Vagina (tissue), 2 donors: Measurements from ENCODE around the gene ALK. TPM values are rescaled to one million over a fixed set of nuclear protein-coding genes. Genes with fewer than 3 reads are reported as not detected.

Experiments used
- DNase-seq, 2 donors: peaks; one replicate each; pipeline ENCODE4 v3.0.0-alpha.2; 2017; ENCODE audit errors: extremely low spot score in 2 of 2
- H3K27ac ChIP-seq: fragments of 200-600 bp; sonication (generic); one replicate; pipeline ENCODE4 v1.5.1; 2019
- H3K27me3 ChIP-seq: fragments of 200-600 bp; sonication (generic); one replicate; pipeline ENCODE4 v1.5.1; 2019
- H3K36me3 ChIP-seq, 2 donors: fragments of 200-600 bp; sonication (generic); one replicate each; pipeline ENCODE4 v1.5.1; 2017 to 2019
- H3K4me1 ChIP-seq: fragments of 200-600 bp; sonication (generic); one replicate; pipeline ENCODE4 v1.5.1; 2019
- H3K4me3 ChIP-seq, 2 donors: fragments of 200-600 bp; sonication (generic); 1 replicate in 1 of 2; 2 replicates in 1 of 2; pipeline ENCODE4 v1.5.1; 2016 to 2019
- H3K9me3 ChIP-seq: fragments of 200-600 bp; sonication (generic); one replicate; pipeline ENCODE4 v1.5.1; 2019
- CTCF ChIP-seq, 3 experiments: fragments of 450-650 bp in 2 of 3; fragments of 200-600 bp in 1 of 3; sonication (generic) in 1 of 3; IDR thresholded peaks; one replicate each; pipeline ENCODE4 v1.5.1; 2017 to 2019; ENCODE audit warnings: antibody characterized with exemption in 3 of 3, mild to moderate bottlenecking in 2 of 3, moderate library complexity in 2 of 3
- POLR2A ChIP-seq, 2 donors: fragments of 450-650 bp; IDR thresholded peaks; one replicate each; pipeline ENCODE4 v1.6.1; 2017; ENCODE audit warnings: antibody characterized with exemption in 2 of 2, mild to moderate bottlenecking in 2 of 2, moderate library complexity in 2 of 2
- POLR2AphosphoS5 ChIP-seq, 2 donors: sonication (generic); formaldehyde crosslinking; IDR thresholded peaks; one replicate each; pipeline ENCODE4 v1.9.0; 2017; ENCODE audit warnings: antibody characterized with exemption in 2 of 2, mild to moderate bottlenecking in 2 of 2, low read depth in 1 of 2; ENCODE audit not compliant: insufficient read depth in 1 of 2
- intact Hi-C: fragments of 100-400 bp; cut with DNase I; formaldehyde crosslinking; loops from one replicate; pipeline ENCODE4 v1.15.1; 2023
- total RNA-seq: library from RNA; depleted of rRNA; stranded (reverse); fragments of >200 nt; gene quantifications from one replicate; pipeline ENCODE4 v1.2.3, GENCODE V29; 2016

Gene ALK
- total RNA-seq, 1 donor from 2014 or later, result 0.74 TPM

- Histone ChIP-seq H3K9me3 (no peaks in the 10 kb centered on the region), H3K4me1 (no peaks in the 10 kb centered on the region), H3K4me3 (no peak overlapping the region), H3K36me3 (no peaks in the 10 kb centered on the region), H3K27me3 (no peaks in the 10 kb centered on the region), H3K27ac (no peak overlapping the region)
- DNase-seq, result no peak
- TF ChIP-seq CTCF (IDR thresholded peaks at IDR 0.05) (no peak), POLR2A (IDR thresholded peaks at IDR 0.05) (no peak), POLR2AphosphoS5 (IDR thresholded peaks at IDR 0.05; ENCODE audit: insufficient read depth in 1 of 2, low read depth in 1 of 2) (no peak)
- intact Hi-C loops, result no loop called here
These were observed 144.2 kb downstream of the ALK start for GRCh38 chr2:29777161-29777560.

GRCh38 chr2:29776406-29776805 lies 145.0 kb downstream of the ALK start:
- intact Hi-C loops, result no loop called here
- Histone ChIP-seq H3K36me3 (no peaks in the 10 kb centered on the region), H3K4me1 (no peaks in the 10 kb centered on the region), H3K27me3 (no peaks in the 10 kb centered on the region), H3K27ac (no peak overlapping the region), H3K9me3 (no peaks in the 10 kb centered on the region), H3K4me3 (no peak overlapping the region)
- no peak for DNase-seq
- TF ChIP-seq POLR2A (IDR thresholded peaks at IDR 0.05) (no peak), POLR2AphosphoS5 (IDR thresholded peaks at IDR 0.05; ENCODE audit: insufficient read depth in 1 of 2, low read depth in 1 of 2) (no peak), CTCF (IDR thresholded peaks at IDR 0.05) (no peak)

GRCh38 chr2:29775937-29776336 lies 145.4 kb downstream of the ALK start:
- DNase-seq, result no peak
- Histone ChIP-seq H3K9me3 (no peaks in the 10 kb centered on the region), H3K4me3 (no peak overlapping the region), H3K27me3 (no peaks in the 10 kb centered on the region), H3K36me3 (no peaks in the 10 kb centered on the region), H3K27ac (no peak overlapping the region), H3K4me1 (no peaks in the 10 kb centered on the region)
- intact Hi-C loops, result no loop called here
- TF ChIP-seq POLR2A (IDR thresholded peaks at IDR 0.05) (no peak), POLR2AphosphoS5 (IDR thresholded peaks at IDR 0.05; ENCODE audit: insufficient read depth in 1 of 2, low read depth in 1 of 2) (no peak), CTCF (IDR thresholded peaks at IDR 0.05) (no peak)

- Histone ChIP-seq H3K4me3 (no peak overlapping the region), H3K9me3 (no peaks in the 10 kb centered on the region), H3K4me1 (no peaks in the 10 kb centered on the region), H3K36me3 (no peaks in the 10 kb centered on the region), H3K27ac (no peak overlapping the region), H3K27me3 (no peaks in the 10 kb centered on the region)
- intact Hi-C loops, result no loop called here
- DNase-seq, result no peak
- TF ChIP-seq POLR2AphosphoS5 (IDR thresholded peaks at IDR 0.05; ENCODE audit: insufficient read depth in 1 of 2, low read depth in 1 of 2) (no peak), CTCF (IDR thresholded peaks at IDR 0.05) (no peak), POLR2A (IDR thresholded peaks at IDR 0.05) (no peak)
These were observed 146.8 kb downstream of the ALK start for GRCh38 chr2:29774624-29775023.

- Histone ChIP-seq H3K4me3 (no peak overlapping the region), H3K4me1 (no peaks in the 10 kb centered on the region), H3K36me3 (no peaks in the 10 kb centered on the region), H3K27me3 (no peaks in the 10 kb centered on the region), H3K9me3 (no peaks in the 10 kb centered on the region), H3K27ac (no peak overlapping the region)
- DNase-seq, result no peak
- intact Hi-C loops, result no loop called here
- TF ChIP-seq CTCF (IDR thresholded peaks at IDR 0.05) (no peak), POLR2AphosphoS5 (IDR thresholded peaks at IDR 0.05; ENCODE audit: insufficient read depth in 1 of 2, low read depth in 1 of 2) (no peak)
These were observed 150.5 kb downstream of the ALK start for GRCh38 chr2:29770846-29771245.
